Anterior cingulate cortex (tissue), 58 donors: ENCODE data around the gene HOXC12.

Source experiments
- DNase-seq, 58 donors: peaks; one replicate each; lab custom pipeline; 2025; lab: John Stamatoyannopoulos, UW

HOXC12 gene

GRCh38 chr12:53992377-53992889 lies 37.7 kb downstream of the HOXC12 start:
- no peak for DNase-seq

- DNase-seq, result no peak
Measured at GRCh38 chr12:53993162-53994008, 38.7 kb downstream of the HOXC12 start.

- no peak for DNase-seq
Measured at GRCh38 chr12:53994009-53994263, 39.2 kb downstream of the HOXC12 start.

GRCh38 chr12:53994264-53995001 lies 39.7 kb downstream of the HOXC12 start:
- no peak for DNase-seq

GRCh38 chr12:53995002-53995377 lies 40.3 kb downstream of the HOXC12 start:
- no peak for DNase-seq

- DNase-seq, result no peak
Measured at GRCh38 chr12:53995378-53996239, 40.9 kb downstream of the HOXC12 start.

GRCh38 chr12:53996240-53997203 lies 41.8 kb downstream of the HOXC12 start:
- no peak for DNase-seq

- no peak for DNase-seq
Measured at GRCh38 chr12:53997204-53998109, 42.8 kb downstream of the HOXC12 start.

- no peak for DNase-seq
Measured at GRCh38 chr12:53998110-53998899, 43.6 kb downstream of the HOXC12 start.

GRCh38 chr12:53998900-53999236 lies 44.2 kb downstream of the HOXC12 start:
- DNase-seq, result no peak

GRCh38 chr12:53999559-54000115 lies 44.9 kb downstream of the HOXC12 start:
- DNase-seq, result no peak

- DNase-seq, result no peak
Measured at GRCh38 chr12:54000116-54001114, 45.7 kb downstream of the HOXC12 start, which contains the start of gene HOXC9. Gene HOXC9, plus strand, starts transcription at chr12:54000161. Its CDS starts 28 bp downstream, at chr12:54000189.

- DNase-seq, result no peak
Measured at GRCh38 chr12:54001283-54002187, 46.8 kb downstream of the HOXC12 start.

GRCh38 chr12:54002278-54002914 lies 47.7 kb downstream of the HOXC12 start:
- DNase-seq, result no peak

GRCh38 chr12:54002915-54003389 lies 48.2 kb downstream of the HOXC12 start:
- DNase-seq, result no peak
